Astrocyte (in vitro differentiated cells and primary cell): ENCODE data around the gene CEP63.

ENCODE experiments used
- EZH2 ChIP-seq: IDR thresholded peaks from 2 replicates; pipeline ENCODE4 v1.6.1; 2012; ENCODE audit warnings: mild to moderate bottlenecking, low read length, inconsistent platforms; ENCODE audit not compliant: insufficient read depth
- TF ChIP-seq, protein P1 (sequence below): IDR thresholded peaks from 2 replicates; pipeline ENCODE4 v1.5.1; 2011; ENCODE audit warnings: low read depth, mild to moderate bottlenecking, inconsistent platforms, low read length, moderate library complexity; ENCODE audit not compliant: insufficient read depth

DNA sequence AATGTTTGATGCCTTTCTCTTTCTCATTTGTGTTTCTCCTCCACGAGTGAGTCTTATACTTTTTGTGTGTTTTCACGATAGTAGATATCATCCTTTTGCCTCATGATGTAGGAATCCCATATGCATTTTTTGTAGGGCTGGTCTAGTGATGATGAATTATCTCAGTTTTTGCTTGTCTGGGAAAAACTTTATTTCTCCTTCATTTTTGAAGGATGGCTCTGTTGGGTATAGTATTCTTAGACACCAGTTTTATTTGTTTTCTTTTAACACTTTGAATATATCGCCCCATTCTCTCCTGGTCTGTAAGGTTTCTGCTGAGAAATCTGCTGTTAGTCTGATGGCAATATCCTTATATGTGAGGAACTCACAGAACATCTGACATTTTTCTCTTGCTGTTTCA lies 18.3 kb downstream of the CEP63 start:
- no peak for TF ChIP-seq EZH2
- TF ChIP-seq, protein P1, sequence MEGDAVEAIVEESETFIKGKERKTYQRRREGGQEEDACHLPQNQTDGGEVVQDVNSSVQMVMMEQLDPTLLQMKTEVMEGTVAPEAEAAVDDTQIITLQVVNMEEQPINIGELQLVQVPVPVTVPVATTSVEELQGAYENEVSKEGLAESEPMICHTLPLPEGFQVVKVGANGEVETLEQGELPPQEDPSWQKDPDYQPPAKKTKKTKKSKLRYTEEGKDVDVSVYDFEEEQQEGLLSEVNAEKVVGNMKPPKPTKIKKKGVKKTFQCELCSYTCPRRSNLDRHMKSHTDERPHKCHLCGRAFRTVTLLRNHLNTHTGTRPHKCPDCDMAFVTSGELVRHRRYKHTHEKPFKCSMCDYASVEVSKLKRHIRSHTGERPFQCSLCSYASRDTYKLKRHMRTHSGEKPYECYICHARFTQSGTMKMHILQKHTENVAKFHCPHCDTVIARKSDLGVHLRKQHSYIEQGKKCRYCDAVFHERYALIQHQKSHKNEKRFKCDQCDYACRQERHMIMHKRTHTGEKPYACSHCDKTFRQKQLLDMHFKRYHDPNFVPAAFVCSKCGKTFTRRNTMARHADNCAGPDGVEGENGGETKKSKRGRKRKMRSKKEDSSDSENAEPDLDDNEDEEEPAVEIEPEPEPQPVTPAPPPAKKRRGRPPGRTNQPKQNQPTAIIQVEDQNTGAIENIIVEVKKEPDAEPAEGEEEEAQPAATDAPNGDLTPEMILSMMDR: no peak
